K562 (cell line): ENCODE measurements around the gene PMIS2. TPM values are rescaled to one million over a fixed set of nuclear protein-coding genes. Genes with fewer than 3 reads are reported as not detected.

Experiments
- ELF4 ChIP-seq: fragments of 450-650 bp; formaldehyde crosslinking; IDR thresholded peaks from 2 replicates; pipeline ENCODE4 v1.4.0; 2022; ENCODE audit warnings: missing genetic modification characterization
- HNRNPUL1 ChIP-seq: fragments of 200-400 bp; formaldehyde crosslinking; IDR thresholded peaks from 2 replicates; pipeline ENCODE4 v1.6.1; 2017; ENCODE audit warnings: low read length
- HSF4 ChIP-seq: fragments of 250-450 bp; sonication (Bioruptor Pico); IDR thresholded peaks from 2 replicates; pipeline ENCODE4 v2.1.2; 2022; ENCODE audit warnings: mild to moderate bottlenecking, moderate library complexity, borderline replicate concordance
- NFE2 ChIP-seq: IDR thresholded peaks from 2 replicates; pipeline ENCODE4 v1.6.1; 2014; ENCODE audit warnings: antibody characterized with exemption, low read depth
- OTX1 ChIP-seq: fragments of 450-650 bp; formaldehyde crosslinking; IDR thresholded peaks from 2 replicates; pipeline ENCODE4 v1.4.0; 2022; ENCODE audit warnings: mild to moderate bottlenecking
- PHB ChIP-seq: fragments of 250-450 bp; sonication (Bioruptor Pico); IDR thresholded peaks from 2 replicates; pipeline ENCODE4 v1.5.0; 2021
- SPI1 ChIP-seq: IDR thresholded peaks from 2 replicates; pipeline ENCODE4 v1.6.1; 2011; ENCODE audit warnings: low read depth, low read length, control low read depth, borderline replicate concordance
- ZNF431 ChIP-seq: sonication (generic); formaldehyde crosslinking; IDR thresholded peaks from 2 replicates; pipeline ENCODE4 v1.8.0; 2022; ENCODE audit warnings: mild to moderate bottlenecking, missing genetic modification reagents
- ZNF507 ChIP-seq: conservative IDR thresholded peaks from 2 replicates; pipeline ENCODE4 v1.6.1; 2017; ENCODE audit warnings: missing genetic modification characterization, missing compliant biosample characterization
- polyA plus RNA-seq, 8 experiments: library from polyadenylated mRNA; depleted of rRNA in 4 of 8; stranded (reverse) in 5 of 8; unstranded in 3 of 8; fragments of >200 nt; fragmentation: Nextera tagmentation in 2 of 8; fragmentation: Illumina TruSeq in 1 of 8; extraction: Ambion mirVana in 2 of 8; extraction: Trizol in 1 of 8; gene quantifications; 2 replicates each; pipeline versions ENCODE4 v1.2.1 to v1.2.3, GENCODE V29; 2011 to 2014; ENCODE audit warnings: inconsistent platforms in 1 of 8, missing spikeins in 1 of 8
- total RNA-seq, 7 experiments: library from RNA; depleted of rRNA in 6 of 7; stranded (reverse); fragments of >200 nt in 6 of 7; fragmentation: Illumina TruSeq in 2 of 7; extraction: Trizol in 2 of 7; gene quantifications; 2 replicates each; pipeline versions ENCODE4 v1.2.1 to v1.2.3, GENCODE V29; 2011 to 2021; ENCODE audit warnings: low replicate concordance in 1 of 7
- TF ChIP-seq, protein P1 (sequence below), 2 experiments: fragments of 450-650 bp in 1 of 2; IDR thresholded peaks; 2 replicates each; pipeline ENCODE4 v1.6.1; 2011 to 2017; ENCODE audit warnings: low read depth in 2 of 2, antibody characterized with exemption in 1 of 2, borderline replicate concordance in 1 of 2, low read length in 1 of 2, mild to moderate bottlenecking in 1 of 2, mixed read lengths in 1 of 2; ENCODE audit not compliant: control insufficient read depth in 1 of 2
- TF ChIP-seq, protein P2 (sequence below): fragments of 250-450 bp; sonication (Bioruptor Pico); IDR thresholded peaks from 2 replicates; pipeline ENCODE4 v1.8.0; 2022; ENCODE audit warnings: inconsistent platforms, mild to moderate bottlenecking, moderate library complexity, borderline replicate concordance
- TF ChIP-seq, protein P3 (sequence below): fragments of 450-650 bp; IDR thresholded peaks from 2 replicates; pipeline ENCODE4 v1.6.1; 2016; ENCODE audit warnings: mild to moderate bottlenecking, moderate library complexity

The PMIS2 gene
- total and polyA plus RNA-seq, 9 of the 15 experiments (the other 6 are each of a cell fraction or from before 2014, with no cell fraction given) = not detected

DNA sequence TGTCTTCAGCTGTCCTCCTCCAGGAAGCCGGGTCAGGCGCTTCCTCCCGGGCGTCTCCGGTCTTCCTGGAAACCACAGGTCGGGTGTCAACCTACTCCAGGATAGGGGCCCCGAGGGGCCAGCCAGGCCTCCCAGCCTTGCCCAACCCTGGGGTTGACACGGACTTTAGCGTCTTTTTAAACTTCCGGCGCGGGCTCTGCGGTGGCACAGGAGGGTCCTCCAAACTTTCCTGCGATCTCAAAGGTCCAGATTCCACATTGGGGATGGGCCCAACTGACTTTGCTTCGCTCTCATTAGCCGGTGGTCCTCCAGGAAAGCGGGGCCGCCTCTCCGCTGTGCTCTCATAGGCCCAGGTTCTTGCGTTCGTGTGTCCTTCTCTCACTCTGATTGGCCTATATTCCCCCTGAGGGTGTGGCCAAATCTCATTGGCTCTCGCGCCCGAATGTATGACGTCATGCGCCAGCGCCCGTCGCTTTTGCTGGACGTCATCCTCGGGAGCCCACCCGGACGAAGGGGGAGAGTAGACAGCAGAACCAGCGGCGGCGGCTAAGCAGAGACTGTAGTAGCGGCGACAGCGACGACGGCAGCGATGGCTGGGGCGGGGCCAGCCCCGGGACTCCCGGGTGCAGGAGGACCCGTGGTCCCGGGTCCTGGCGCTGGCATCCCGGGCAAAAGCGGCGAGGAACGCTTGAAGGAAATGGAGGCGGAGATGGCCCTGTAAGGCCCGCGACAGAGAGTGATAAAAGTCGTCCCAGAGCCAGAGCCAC is 42.8 kb downstream of the PMIS2 start, which contains the start of gene RBM42 (continued):
- TF ChIP-seq, protein P1, sequence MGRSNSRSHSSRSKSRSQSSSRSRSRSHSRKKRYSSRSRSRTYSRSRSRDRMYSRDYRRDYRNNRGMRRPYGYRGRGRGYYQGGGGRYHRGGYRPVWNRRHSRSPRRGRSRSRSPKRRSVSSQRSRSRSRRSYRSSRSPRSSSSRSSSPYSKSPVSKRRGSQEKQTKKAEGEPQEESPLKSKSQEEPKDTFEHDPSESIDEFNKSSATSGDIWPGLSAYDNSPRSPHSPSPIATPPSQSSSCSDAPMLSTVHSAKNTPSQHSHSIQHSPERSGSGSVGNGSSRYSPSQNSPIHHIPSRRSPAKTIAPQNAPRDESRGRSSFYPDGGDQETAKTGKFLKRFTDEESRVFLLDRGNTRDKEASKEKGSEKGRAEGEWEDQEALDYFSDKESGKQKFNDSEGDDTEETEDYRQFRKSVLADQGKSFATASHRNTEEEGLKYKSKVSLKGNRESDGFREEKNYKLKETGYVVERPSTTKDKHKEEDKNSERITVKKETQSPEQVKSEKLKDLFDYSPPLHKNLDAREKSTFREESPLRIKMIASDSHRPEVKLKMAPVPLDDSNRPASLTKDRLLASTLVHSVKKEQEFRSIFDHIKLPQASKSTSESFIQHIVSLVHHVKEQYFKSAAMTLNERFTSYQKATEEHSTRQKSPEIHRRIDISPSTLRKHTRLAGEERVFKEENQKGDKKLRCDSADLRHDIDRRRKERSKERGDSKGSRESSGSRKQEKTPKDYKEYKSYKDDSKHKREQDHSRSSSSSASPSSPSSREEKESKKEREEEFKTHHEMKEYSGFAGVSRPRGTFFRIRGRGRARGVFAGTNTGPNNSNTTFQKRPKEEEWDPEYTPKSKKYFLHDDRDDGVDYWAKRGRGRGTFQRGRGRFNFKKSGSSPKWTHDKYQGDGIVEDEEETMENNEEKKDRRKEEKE (IDR thresholded peaks at IDR 0.05; ENCODE audit: borderline replicate concordance in 1 of 2, control insufficient read depth in 1 of 2, low read depth in 2 of 2, low read length in 1 of 2) = no peak
- TF ChIP-seq, protein P2, sequence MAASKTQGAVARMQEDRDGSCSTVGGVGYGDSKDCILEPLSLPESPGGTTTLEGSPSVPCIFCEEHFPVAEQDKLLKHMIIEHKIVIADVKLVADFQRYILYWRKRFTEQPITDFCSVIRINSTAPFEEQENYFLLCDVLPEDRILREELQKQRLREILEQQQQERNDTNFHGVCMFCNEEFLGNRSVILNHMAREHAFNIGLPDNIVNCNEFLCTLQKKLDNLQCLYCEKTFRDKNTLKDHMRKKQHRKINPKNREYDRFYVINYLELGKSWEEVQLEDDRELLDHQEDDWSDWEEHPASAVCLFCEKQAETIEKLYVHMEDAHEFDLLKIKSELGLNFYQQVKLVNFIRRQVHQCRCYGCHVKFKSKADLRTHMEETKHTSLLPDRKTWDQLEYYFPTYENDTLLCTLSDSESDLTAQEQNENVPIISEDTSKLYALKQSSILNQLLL = no peak
- TF ChIP-seq PHB (no peak), OTX1 (CRISPR knock-in tag) (peak; percentile 77; the same call in 1 of the 2 replicates), ZNF431 (CRISPR knock-in tag) (no peak), ELF4 (no peak), HSF4 (CRISPR knock-in tag) (no peak), HNRNPUL1 (no peak), SPI1 (no peak), ZNF507 (tag) (no peak), NFE2 (no peak)
- TF ChIP-seq, protein P3, sequence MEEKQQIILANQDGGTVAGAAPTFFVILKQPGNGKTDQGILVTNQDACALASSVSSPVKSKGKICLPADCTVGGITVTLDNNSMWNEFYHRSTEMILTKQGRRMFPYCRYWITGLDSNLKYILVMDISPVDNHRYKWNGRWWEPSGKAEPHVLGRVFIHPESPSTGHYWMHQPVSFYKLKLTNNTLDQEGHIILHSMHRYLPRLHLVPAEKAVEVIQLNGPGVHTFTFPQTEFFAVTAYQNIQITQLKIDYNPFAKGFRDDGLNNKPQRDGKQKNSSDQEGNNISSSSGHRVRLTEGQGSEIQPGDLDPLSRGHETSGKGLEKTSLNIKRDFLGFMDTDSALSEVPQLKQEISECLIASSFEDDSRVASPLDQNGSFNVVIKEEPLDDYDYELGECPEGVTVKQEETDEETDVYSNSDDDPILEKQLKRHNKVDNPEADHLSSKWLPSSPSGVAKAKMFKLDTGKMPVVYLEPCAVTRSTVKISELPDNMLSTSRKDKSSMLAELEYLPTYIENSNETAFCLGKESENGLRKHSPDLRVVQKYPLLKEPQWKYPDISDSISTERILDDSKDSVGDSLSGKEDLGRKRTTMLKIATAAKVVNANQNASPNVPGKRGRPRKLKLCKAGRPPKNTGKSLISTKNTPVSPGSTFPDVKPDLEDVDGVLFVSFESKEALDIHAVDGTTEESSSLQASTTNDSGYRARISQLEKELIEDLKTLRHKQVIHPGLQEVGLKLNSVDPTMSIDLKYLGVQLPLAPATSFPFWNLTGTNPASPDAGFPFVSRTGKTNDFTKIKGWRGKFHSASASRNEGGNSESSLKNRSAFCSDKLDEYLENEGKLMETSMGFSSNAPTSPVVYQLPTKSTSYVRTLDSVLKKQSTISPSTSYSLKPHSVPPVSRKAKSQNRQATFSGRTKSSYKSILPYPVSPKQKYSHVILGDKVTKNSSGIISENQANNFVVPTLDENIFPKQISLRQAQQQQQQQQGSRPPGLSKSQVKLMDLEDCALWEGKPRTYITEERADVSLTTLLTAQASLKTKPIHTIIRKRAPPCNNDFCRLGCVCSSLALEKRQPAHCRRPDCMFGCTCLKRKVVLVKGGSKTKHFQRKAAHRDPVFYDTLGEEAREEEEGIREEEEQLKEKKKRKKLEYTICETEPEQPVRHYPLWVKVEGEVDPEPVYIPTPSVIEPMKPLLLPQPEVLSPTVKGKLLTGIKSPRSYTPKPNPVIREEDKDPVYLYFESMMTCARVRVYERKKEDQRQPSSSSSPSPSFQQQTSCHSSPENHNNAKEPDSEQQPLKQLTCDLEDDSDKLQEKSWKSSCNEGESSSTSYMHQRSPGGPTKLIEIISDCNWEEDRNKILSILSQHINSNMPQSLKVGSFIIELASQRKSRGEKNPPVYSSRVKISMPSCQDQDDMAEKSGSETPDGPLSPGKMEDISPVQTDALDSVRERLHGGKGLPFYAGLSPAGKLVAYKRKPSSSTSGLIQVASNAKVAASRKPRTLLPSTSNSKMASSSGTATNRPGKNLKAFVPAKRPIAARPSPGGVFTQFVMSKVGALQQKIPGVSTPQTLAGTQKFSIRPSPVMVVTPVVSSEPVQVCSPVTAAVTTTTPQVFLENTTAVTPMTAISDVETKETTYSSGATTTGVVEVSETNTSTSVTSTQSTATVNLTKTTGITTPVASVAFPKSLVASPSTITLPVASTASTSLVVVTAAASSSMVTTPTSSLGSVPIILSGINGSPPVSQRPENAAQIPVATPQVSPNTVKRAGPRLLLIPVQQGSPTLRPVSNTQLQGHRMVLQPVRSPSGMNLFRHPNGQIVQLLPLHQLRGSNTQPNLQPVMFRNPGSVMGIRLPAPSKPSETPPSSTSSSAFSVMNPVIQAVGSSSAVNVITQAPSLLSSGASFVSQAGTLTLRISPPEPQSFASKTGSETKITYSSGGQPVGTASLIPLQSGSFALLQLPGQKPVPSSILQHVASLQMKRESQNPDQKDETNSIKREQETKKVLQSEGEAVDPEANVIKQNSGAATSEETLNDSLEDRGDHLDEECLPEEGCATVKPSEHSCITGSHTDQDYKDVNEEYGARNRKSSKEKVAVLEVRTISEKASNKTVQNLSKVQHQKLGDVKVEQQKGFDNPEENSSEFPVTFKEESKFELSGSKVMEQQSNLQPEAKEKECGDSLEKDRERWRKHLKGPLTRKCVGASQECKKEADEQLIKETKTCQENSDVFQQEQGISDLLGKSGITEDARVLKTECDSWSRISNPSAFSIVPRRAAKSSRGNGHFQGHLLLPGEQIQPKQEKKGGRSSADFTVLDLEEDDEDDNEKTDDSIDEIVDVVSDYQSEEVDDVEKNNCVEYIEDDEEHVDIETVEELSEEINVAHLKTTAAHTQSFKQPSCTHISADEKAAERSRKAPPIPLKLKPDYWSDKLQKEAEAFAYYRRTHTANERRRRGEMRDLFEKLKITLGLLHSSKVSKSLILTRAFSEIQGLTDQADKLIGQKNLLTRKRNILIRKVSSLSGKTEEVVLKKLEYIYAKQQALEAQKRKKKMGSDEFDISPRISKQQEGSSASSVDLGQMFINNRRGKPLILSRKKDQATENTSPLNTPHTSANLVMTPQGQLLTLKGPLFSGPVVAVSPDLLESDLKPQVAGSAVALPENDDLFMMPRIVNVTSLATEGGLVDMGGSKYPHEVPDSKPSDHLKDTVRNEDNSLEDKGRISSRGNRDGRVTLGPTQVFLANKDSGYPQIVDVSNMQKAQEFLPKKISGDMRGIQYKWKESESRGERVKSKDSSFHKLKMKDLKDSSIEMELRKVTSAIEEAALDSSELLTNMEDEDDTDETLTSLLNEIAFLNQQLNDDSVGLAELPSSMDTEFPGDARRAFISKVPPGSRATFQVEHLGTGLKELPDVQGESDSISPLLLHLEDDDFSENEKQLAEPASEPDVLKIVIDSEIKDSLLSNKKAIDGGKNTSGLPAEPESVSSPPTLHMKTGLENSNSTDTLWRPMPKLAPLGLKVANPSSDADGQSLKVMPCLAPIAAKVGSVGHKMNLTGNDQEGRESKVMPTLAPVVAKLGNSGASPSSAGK = no peak; the same call in 1 of the 2 replicates
